Stimulated activated effector memory CD8-positive, alpha-beta T cell treated with anti-CD3 and anti-CD28 coated beads, Interleukin-12 subunit alpha, Interleukin-12 subunit beta, amount 100 ng/mL, for 72 hours (primary cell): ENCODE measurements around the gene PRDM16.
"Not testable (repeated sequence)": the region's sequence is repeated elsewhere in the genome, so short reads cannot be mapped to it uniquely, and the experiment has no call there.

Experiments used
- ATAC-seq: fragments of 150-1000 bp; cut with Tn5 transposase; 2 replicates; pipeline ENCODE4 v1.10.0; 2021
- DNase-seq, 2 donors: peaks; one replicate each; pipeline ENCODE4 v3.0.0; 2021 to 2022; ENCODE audit warnings: low spot score in 2 of 2
- H3K27ac Mint-ChIP-seq: one replicate; pipeline ENCODE4 v1.8.0; 2022; ENCODE audit warnings: mild to moderate bottlenecking, mixed read lengths
- H3K36me3 Mint-ChIP-seq: one replicate; pipeline ENCODE4 v1.8.0; 2022; ENCODE audit warnings: mild to moderate bottlenecking, mixed read lengths
- H3K4me1 Mint-ChIP-seq: one replicate; pipeline ENCODE4 v1.8.0; 2022; ENCODE audit warnings: mixed read lengths
- H3K4me3 Mint-ChIP-seq: one replicate; pipeline ENCODE4 v1.8.0; 2022; ENCODE audit warnings: mild to moderate bottlenecking, mixed read lengths
- H3K9me3 Mint-ChIP-seq: one replicate; pipeline ENCODE4 v1.8.0; 2022; ENCODE audit warnings: mixed read lengths

PRDM16 gene

DNA sequence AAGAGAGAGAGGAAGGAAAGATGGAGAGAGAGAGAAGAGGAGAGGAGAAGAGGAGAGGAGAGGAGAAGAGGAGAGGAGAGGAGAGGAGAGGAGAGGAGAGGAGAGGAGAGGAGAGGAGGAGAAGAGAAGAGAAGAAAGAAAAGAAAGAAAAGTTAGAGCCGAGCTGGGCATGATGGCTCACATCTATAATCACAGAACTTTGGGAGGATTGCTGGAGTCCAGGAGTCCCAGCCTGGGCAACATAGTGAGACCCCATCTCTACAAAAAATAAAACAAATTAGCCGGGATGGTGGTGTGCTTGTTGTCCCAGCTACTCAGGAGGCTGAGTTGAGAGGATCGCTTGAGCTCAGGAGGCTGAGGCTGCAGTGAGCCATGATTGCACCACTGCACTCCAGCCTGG is 171.0 kb downstream of the PRDM16 start:
- not testable (repeated sequence) for H3K36me3 Mint-ChIP-seq, DNase-seq, H3K9me3 Mint-ChIP-seq, H3K4me1 Mint-ChIP-seq, H3K4me3 Mint-ChIP-seq, ATAC-seq, H3K27ac Mint-ChIP-seq

DNA sequence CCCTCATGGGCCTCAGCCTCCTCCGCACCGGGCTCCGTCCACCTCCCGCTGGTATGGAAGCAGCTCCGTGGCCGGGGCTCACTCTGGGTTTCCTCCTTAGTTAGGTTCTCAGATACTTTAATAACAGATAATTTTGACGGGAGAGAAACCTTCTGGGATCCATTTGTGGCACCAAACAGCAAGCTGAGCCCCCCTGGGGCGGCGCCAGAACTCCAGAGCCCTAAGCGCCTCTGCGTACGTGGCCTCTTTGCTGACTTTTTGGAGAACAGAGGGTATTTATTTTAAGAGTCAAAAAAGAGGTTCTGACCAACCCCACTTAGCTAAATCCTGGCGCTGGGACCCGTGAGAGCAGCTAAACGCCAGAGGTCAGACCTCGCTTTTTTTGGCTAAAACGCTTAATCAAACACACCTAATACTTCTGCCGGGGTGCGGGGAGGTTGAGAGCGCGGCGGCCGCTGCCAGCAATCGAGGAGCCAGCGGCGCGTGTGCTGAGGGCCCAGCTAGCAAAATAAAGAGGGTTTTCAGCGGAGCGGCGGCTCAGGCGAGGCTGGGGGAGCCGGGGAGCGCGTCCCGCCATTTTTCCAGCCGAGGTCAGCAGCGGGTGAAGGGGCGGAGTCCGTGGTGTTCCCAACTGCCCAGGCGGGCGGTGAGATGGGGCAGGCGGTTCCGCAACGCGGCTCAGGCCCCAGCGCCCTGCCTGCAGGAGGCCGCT is 171.7 kb downstream of the PRDM16 start:
- H3K4me3 Mint-ChIP-seq = no peak overlapping the region
- ATAC-seq = no peak
- H3K36me3 Mint-ChIP-seq = no peaks in the 10 kb centered on the region
- H3K27ac Mint-ChIP-seq = no peak overlapping the region
- DNase-seq = no peak
- H3K4me1 Mint-ChIP-seq = no peaks in the 10 kb centered on the region
- H3K9me3 Mint-ChIP-seq = no peaks in the 10 kb centered on the region

DNA sequence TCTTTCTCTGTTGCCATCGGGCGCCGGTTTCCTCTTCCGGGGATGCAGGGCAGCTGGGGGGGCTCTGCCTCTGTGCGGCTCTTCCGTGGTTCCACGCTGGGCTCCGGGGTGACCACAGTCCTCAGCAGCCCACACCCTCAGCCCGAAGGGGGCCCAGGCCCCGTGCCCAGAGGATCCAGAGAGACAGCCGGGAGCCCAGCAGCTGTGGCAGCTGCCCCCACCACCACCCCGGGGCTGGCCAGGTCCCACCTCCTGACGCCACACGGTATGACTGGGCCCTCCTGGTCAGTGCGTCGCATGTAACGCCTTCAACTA is 172.2 kb downstream of the PRDM16 start:
- no peak for ATAC-seq
- Mint-ChIP-seq H3K9me3 (no peaks in the 10 kb centered on the region), H3K4me1 (no peaks in the 10 kb centered on the region), H3K27ac (no peak overlapping the region), H3K4me3 (no peak overlapping the region), H3K36me3 (no peaks in the 10 kb centered on the region)
- no peak for DNase-seq

DNA sequence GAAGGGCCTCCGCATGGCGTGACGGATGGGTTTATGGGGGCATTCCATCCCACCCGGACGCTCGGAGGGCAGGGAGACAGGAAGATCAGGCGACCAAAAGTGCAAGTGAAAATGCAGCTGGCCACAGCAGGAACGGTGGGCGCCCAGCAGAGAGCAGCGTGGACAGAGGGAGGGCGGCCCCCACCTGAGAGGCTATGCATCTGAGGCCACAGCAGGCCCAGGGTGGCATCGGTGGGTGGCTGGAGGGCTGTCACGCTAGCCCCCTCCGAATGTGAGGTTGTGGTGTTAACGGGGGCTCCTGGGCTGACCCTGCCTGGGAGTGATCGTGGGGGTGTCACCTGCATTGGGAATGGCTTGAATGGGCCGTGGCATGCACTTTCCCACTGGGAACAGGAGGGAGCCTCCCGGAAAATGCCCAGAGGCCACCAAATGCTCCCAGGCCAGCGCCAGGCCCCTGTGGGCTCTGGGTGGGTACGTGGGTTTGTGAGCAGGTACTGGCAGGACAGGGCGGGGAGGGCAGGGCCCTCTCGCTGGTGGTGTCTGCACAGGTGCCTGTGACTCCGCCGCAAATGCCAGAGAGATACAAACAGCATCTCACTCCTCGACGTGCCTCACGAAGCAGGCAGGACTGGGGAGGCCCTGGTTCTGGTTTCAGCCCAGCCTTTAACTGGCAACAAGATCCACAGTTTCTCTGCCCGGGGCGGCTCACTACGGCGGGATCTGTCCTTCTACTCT is 172.8 kb downstream of the PRDM16 start:
- Mint-ChIP-seq H3K4me3 (no peak overlapping the region), H3K27ac (no peak overlapping the region), H3K9me3 (no peaks in the 10 kb centered on the region), H3K36me3 (no peaks in the 10 kb centered on the region), H3K4me1 (no peaks in the 10 kb centered on the region)
- no peak for ATAC-seq
- DNase-seq = no peak

DNA sequence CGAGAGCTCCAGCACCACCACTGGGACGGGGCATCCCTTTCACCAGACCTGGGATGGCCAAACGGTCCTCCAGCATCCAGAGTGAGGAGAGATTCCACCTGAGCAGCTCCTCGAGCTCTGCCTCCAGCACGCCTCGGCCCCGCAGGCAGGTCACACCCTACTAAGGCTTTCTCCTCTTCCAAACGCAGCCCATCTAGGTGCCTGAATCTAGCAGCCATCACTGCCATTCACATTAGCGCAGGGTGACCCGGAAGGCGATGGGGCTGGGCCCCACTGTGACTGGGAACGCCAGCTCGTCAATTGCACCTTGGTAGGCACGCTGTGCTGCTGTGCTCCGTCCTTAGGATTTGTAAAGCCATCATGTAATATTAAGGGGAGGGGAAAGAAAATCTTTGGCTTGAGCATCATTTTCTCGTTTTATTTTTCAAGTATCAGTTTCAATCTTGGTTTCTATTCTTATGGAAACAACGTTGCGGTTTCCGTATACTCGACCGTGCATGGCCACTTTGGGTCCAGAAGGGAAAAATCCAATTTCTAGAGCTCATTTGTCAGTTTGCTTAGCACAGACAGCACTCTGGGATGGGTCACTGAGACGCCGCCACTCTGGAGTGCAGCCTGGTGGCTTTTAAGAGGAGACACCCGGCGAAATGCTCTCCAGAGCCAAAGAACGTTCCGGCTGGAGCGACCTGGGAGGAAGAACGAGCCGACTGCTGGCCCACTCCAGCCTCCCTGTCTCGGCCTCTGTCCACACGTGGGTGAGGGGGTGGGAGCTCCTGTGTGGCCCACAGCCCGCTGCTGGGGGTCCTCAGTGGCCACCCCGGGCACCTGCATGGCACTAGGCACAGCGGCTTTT is 173.6 kb downstream of the PRDM16 start:
- ATAC-seq (no peak), DNase-seq (no peak)
- no peak overlapping the region for H3K4me3 Mint-ChIP-seq
- H3K36me3 Mint-ChIP-seq = no peaks in the 10 kb centered on the region
- H3K27ac Mint-ChIP-seq = no peak overlapping the region
- H3K9me3 Mint-ChIP-seq = no peaks in the 10 kb centered on the region
- no peaks in the 10 kb centered on the region for H3K4me1 Mint-ChIP-seq

DNA sequence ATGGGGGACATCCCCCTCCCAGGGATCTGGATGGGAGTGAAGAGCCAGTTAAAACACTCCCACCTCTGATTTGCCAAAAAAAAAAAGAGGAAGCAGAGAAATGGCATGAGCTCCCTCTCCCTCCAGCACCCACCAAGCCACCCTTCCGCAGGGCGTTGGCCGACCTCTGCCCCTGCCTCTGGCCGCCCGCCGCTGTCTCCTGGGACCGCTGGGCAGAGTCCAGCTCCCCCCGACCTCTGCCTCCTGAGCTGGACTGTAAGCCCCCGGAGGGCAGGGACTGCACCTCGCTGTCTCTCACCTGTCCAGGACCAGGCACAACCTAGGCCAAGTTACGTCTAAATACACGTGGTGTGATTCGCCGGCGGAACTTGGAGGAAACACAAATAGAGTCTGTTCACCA is 174.3 kb downstream of the PRDM16 start:
- Mint-ChIP-seq H3K4me3 (no peak overlapping the region), H3K4me1 (no peaks in the 10 kb centered on the region), H3K27ac (no peak overlapping the region), H3K36me3 (no peaks in the 10 kb centered on the region), H3K9me3 (no peaks in the 10 kb centered on the region)
- no peak for ATAC-seq
- no peak for DNase-seq

DNA sequence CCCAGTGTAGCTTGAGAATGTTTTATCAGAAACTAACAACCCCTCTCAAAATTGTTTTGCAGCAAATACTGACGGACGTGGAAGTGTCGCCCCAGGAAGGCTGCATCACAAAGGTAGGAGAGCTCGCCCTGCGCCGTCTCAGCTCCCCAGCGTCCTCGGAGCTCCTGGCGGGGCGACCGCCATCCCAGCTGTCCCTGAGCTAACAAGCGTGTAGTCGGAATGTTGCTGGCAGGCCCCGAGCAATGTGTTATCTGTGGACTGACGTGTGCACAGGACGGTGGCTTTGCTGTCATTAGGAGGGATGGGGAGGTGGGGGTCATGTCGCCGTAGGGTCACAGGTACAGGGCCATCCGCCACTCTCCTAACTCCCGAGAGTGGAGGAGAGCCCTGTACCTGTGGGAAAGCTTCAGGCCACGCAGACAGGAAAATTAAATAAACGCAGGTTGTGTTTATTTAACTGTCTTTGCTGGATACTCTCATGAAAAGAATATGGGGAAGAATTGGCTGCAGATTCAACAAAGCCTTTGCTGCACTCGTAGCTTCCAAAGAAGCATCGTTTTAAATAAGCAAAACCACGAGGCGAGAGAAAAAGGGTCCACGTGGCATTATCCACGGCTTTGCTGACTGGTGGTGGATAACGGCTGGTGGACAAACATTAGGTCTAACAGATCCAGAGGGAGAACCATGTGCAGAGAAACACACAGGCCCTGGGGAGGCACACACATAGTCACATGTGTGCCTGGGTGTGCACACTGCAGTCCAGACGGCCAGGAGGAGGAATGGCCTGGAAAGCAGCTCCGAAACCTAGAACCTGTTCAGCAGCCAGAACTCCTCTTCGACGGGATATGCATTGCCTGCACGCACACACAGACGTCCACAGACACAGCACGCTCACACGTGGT is 175.3 kb downstream of the PRDM16 start:
- H3K9me3 Mint-ChIP-seq = no peaks in the 10 kb centered on the region
- no peak for ATAC-seq
- DNase-seq = no peak
- no peaks in the 10 kb centered on the region for H3K36me3 Mint-ChIP-seq
- H3K27ac Mint-ChIP-seq = no peak overlapping the region
- H3K4me3 Mint-ChIP-seq = no peak overlapping the region
- no peaks in the 10 kb centered on the region for H3K4me1 Mint-ChIP-seq

DNA sequence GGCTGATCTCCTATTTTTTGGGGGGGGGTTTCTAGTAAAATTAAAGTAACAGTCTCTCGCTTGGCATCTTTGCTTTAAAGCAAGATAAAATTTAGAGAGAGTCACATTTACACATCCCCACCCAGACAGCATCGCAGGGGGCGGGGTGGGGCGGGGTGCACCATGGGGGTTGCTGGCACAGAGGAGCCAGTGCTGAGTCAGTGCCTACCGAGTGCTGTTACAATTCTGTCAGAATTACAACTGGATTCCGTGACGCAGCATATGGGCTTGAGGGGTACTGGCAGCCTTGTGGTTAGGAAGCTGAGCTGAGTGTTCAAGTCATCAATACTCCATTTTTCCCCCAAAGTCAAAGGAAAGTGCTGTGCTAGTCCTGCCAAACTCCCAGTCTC is 175.9 kb downstream of the PRDM16 start:
- DNase-seq = no peak
- H3K4me3 Mint-ChIP-seq = no peak overlapping the region

DNA sequence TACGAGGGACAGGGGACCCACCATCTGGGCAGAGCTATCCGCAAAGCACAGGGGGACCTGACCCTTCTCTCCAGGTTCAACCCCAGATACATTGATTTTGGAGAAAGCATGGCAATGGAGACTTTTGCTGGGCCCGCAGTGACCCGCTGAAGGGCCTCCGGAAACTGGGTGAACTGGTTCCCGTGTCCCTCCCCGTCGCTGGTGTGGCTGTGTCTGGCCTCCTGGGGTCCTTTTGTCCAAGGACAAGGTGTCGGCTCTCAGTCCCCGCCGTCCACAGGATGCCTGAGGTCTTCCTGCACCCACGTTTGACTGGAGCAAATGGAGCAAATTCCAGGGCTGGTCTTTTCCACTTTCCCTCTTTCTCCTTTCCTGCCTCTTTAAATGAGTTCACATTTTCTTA is 176.3 kb downstream of the PRDM16 start:
- H3K4me3 Mint-ChIP-seq = no peak overlapping the region
- no peak overlapping the region for H3K27ac Mint-ChIP-seq
- H3K4me1 Mint-ChIP-seq = no peaks in the 10 kb centered on the region
- H3K36me3 Mint-ChIP-seq = no peaks in the 10 kb centered on the region
- H3K9me3 Mint-ChIP-seq = no peaks in the 10 kb centered on the region
- ATAC-seq (no peak), DNase-seq (no peak)

More for the DNA sequence above, 175.9 kb downstream of the PRDM16 start:
- Mint-ChIP-seq H3K27ac (no peak overlapping the region), H3K9me3 (no peaks in the 10 kb centered on the region), H3K36me3 (no peaks in the 10 kb centered on the region), H3K4me1 (no peaks in the 10 kb centered on the region)
- no peak for ATAC-seq

DNA sequence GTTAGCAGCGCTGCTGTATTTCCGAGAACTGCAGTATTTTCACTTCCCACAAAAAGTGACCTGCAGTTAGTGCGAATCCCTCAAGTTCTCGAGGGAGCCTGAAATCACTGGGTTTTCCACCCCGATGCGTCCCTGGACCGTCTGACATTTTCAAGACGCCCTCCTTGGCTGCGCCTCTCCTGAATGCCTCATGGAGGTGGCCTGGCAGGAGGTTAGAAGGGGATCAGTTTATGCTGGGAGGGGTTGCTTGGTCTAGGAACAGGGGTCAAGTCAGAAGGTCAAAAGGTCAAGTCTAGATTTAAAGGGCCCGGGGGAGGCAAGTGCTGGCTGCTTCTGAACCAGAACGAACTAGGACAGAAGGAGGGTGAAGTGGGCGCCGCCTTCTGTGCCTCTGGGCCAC is 176.8 kb downstream of the PRDM16 start:
- DNase-seq (no peak), ATAC-seq (no peak)
- Mint-ChIP-seq H3K4me1 (no peaks in the 10 kb centered on the region), H3K27ac (no peak overlapping the region), H3K4me3 (no peak overlapping the region), H3K9me3 (no peaks in the 10 kb centered on the region), H3K36me3 (no peaks in the 10 kb centered on the region)

DNA sequence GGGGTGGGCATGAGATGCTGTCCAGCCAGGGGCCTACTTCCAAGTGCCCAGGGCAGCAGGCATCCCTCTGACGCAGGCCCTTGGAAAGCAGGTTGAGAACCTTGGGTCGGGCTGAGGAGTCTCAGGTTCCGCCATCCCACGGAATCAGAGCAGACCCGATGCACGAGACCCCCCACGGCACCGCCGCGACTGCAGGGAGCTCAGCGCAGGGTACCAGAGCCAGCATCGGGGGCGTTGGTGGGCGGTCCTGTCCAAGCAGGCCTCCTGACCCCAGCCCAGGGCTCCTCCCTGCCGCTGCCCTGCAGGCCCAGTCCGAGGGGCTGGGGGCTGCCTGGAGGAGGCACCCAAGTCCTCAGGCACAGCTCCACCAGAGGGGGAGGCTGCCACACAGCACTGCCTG is 177.2 kb downstream of the PRDM16 start:
- no peak for DNase-seq
- ATAC-seq = no peak
- H3K4me3 Mint-ChIP-seq = no peak overlapping the region
- H3K27ac Mint-ChIP-seq = no peak overlapping the region
- H3K9me3 Mint-ChIP-seq = no peaks in the 10 kb centered on the region
- no peaks in the 10 kb centered on the region for H3K36me3 Mint-ChIP-seq
- no peaks in the 10 kb centered on the region for H3K4me1 Mint-ChIP-seq

DNA sequence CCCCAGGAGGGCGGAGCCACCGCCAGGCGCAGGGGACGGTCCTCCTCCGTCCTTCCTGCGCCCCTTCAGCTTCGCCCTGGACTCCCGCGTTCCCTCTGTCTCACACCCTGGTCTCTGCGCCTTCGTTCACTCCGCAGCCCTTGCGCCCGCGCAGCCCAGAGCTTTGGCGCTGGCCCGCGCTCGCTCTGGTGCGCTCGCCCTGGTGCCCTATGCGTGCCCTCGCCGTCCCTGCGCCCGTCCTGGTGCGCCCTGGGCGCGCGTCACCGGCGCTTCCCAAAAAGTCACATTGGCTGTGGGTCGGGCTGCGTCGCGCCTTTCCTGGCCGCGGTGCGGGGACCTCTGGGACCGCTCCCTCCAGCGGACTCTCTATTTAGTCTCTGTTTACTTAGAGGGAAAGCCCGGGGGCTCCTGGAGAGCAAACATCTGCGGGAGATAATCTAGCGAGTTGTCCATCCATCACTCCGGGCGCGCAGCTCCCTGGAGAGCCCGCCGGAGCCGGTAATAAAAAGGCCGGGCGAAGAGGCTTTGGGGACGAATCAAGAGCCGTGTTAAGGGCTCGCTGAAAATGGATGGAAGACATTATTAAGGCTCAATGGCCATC is 178.6 kb downstream of the PRDM16 start:
- H3K36me3 Mint-ChIP-seq = no peaks in the 10 kb centered on the region
- no peaks in the 10 kb centered on the region for H3K4me1 Mint-ChIP-seq
- DNase-seq = no peak
- ATAC-seq = no peak
- no peak overlapping the region for H3K27ac Mint-ChIP-seq
- no peaks in the 10 kb centered on the region for H3K9me3 Mint-ChIP-seq
- H3K4me3 Mint-ChIP-seq = no peak overlapping the region

DNA sequence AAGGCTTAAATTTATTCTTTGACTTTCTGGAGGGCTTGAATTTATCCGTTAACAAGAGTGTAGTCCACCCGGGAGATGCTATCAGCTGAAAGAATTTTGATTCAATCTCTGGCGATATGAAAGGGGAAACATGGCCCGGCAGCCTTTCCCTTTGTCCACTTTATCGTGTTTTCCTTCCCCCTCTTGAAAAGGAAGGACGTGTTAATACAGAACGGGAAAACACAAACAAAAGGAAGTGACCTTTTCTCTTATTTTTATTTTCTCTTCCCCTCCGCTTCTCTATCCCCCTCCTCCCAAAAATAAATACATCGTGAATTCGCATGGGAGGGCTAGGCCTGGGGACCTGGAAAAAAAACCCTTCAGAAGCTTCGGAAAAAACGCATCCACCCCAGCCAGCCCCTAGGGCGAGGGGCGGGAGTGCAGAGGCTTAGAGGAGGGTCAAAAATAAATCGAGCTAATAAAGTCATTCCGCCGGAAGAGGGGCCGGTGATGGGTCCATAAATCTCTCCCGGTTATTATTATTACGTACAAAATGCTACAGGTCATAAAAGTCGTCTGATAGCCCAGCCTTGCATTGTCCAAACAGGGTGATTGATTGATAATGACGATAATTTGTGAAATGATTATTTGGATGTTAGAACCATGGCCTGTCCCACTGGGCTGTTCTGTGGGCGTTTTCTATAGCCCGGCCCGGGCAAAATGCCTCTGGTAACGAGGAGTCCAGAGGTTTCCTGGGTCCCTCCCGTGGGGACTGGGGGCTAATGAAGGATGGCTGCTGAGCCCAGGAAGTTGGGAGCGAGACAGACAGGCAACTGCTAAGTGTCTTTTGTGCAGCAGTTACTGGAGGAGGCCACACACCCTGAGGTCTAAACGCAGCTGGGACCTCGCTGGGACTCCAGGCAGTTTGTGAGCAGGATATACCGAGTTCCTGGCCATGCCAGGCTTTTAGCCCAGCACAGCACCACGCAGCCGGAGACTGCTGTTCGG is 179.4 kb downstream of the PRDM16 start:
- H3K9me3 Mint-ChIP-seq = no peaks in the 10 kb centered on the region
- H3K27ac Mint-ChIP-seq = no peak overlapping the region
- no peaks in the 10 kb centered on the region for H3K36me3 Mint-ChIP-seq
- ATAC-seq = no peak
- H3K4me1 Mint-ChIP-seq = no peaks in the 10 kb centered on the region
- DNase-seq = no peak
- no peak overlapping the region for H3K4me3 Mint-ChIP-seq

DNA sequence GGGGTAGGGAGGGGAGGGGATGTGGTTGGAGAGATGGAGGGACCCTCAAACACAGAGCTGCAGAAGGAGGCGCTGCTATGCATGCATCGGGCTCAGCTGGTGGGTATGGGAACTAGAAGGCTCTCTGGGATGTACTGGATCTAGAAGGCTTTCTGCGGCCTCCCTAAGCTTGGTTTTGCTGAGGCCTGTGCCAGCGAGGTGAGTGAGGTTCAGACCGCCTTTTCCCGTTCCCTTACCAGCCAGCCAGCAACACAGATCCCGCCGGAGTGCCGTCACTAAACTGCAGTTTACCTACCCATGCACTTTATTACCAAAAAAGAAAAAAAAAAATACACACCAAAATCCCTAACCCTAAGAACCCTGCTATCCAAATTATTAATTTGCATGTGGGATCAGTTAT is 180.2 kb downstream of the PRDM16 start:
- no peaks in the 10 kb centered on the region for H3K36me3 Mint-ChIP-seq
- no peaks in the 10 kb centered on the region for H3K4me1 Mint-ChIP-seq
- ATAC-seq (no peak), DNase-seq (no peak)
- no peak overlapping the region for H3K27ac Mint-ChIP-seq
- H3K4me3 Mint-ChIP-seq = no peak overlapping the region
- H3K9me3 Mint-ChIP-seq = no peaks in the 10 kb centered on the region
